PFSK-1 (cell line): ENCODE measurements around the gene VDAC1. TPM values are rescaled to one million over a fixed set of nuclear protein-coding genes. Genes with fewer than 3 reads are reported as not detected.

Source experiments
- FOXP2 ChIP-seq: optimal IDR thresholded peaks from 2 replicates; pipeline ENCODE3; 2011; ENCODE audit warnings: borderline replicate concordance, control low read depth, inconsistent platforms; ENCODE audit not compliant: insufficient read depth; ENCODE audit errors: extremely low read length, extremely low read depth
- POLR2AphosphoS5 ChIP-seq: IDR thresholded peaks from 2 replicates; pipeline ENCODE4 v1.6.1; 2012; ENCODE audit warnings: low read depth, mild to moderate bottlenecking, control low read depth, low read length, moderate library complexity
- SIN3A ChIP-seq: IDR thresholded peaks from 2 replicates; pipeline ENCODE4 v1.6.1; 2012; ENCODE audit warnings: mild to moderate bottlenecking, low read length, moderate library complexity, borderline replicate concordance; ENCODE audit not compliant: insufficient read depth
- TAF1 ChIP-seq: IDR thresholded peaks from 2 replicates; pipeline ENCODE4 v1.6.1; 2012; ENCODE audit warnings: low read length, control low read depth, borderline replicate concordance; ENCODE audit not compliant: insufficient read depth
- polyA plus RNA-seq: library from polyadenylated mRNA; unstranded; fragments of >200 nt; gene quantifications from one replicate; pipeline ENCODE4 v1.2.1, GENCODE V29; 2012; ENCODE audit warnings: low read depth, missing spikeins; ENCODE audit not compliant: insufficient read length
- TF ChIP-seq, protein P1 (sequence below), 2 experiments: IDR thresholded peaks; 2 replicates each; pipeline versions ENCODE4 v1.6.1 to v1.8.0; 2011 to 2012; ENCODE audit warnings: low read depth in 2 of 2, low read length in 2 of 2, control low read depth in 1 of 2, inconsistent platforms in 1 of 2, mild to moderate bottlenecking in 1 of 2, moderate library complexity in 1 of 2; ENCODE audit not compliant: insufficient read depth in 1 of 2

VDAC1 gene, protein sequence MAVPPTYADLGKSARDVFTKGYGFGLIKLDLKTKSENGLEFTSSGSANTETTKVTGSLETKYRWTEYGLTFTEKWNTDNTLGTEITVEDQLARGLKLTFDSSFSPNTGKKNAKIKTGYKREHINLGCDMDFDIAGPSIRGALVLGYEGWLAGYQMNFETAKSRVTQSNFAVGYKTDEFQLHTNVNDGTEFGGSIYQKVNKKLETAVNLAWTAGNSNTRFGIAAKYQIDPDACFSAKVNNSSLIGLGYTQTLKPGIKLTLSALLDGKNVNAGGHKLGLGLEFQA
- 244 TPM for polyA plus RNA-seq

DNA sequence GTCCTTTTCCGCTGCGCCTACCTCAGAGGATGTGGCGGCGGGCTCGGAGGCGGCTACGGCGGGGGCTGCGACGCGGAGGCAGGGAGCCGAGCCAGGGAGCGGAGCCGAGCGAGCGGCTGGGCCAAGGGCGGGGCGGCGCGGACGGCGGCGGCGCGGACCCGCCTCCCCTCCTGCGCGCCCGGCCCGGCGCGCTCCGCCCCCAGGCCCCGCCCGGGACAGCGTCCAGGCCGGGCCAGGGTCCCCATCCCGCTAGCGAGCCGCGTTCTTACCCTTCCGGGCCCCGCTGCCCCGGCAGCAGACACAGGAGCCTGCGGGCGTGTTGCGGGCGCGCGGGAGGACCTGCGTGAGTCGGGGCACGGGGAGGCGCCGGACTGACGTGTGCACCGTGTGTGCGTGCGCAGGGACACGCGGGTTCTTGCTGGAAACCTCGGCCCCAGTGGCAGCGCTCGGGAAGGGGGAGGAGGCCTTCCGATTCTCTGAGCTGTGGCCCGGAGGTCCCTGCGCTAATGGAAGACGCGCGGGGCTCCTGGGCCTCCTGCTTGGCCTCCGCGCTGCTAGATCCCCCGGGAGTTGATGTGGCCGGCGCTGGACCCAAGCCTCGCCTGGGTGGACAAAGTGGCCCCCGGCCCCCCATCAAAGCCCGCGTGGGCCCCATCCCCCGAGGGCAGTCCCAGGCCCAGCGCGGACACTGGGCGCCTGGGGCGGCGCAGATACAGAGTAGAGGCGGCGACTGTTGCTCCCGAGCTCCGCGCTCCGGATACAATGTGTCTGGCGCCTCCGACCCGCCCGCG, at the start of gene VDAC1:
VDAC1 (minus strand) TSS at position 350 of the 791 bp plus-strand sequence. CDS start 11,963 bp downstream, outside the sequence.
- TF ChIP-seq SIN3A = 0 out of 2 replicates have a peak, but pooled peaks have one; percentile 28
- TF ChIP-seq, protein P1, sequence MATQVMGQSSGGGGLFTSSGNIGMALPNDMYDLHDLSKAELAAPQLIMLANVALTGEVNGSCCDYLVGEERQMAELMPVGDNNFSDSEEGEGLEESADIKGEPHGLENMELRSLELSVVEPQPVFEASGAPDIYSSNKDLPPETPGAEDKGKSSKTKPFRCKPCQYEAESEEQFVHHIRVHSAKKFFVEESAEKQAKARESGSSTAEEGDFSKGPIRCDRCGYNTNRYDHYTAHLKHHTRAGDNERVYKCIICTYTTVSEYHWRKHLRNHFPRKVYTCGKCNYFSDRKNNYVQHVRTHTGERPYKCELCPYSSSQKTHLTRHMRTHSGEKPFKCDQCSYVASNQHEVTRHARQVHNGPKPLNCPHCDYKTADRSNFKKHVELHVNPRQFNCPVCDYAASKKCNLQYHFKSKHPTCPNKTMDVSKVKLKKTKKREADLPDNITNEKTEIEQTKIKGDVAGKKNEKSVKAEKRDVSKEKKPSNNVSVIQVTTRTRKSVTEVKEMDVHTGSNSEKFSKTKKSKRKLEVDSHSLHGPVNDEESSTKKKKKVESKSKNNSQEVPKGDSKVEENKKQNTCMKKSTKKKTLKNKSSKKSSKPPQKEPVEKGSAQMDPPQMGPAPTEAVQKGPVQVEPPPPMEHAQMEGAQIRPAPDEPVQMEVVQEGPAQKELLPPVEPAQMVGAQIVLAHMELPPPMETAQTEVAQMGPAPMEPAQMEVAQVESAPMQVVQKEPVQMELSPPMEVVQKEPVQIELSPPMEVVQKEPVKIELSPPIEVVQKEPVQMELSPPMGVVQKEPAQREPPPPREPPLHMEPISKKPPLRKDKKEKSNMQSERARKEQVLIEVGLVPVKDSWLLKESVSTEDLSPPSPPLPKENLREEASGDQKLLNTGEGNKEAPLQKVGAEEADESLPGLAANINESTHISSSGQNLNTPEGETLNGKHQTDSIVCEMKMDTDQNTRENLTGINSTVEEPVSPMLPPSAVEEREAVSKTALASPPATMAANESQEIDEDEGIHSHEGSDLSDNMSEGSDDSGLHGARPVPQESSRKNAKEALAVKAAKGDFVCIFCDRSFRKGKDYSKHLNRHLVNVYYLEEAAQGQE (IDR thresholded peaks at IDR 0.05; ENCODE audit: insufficient read depth in 1 of 2, low read depth in 2 of 2, low read length in 2 of 2) = 0 out of 4 replicates have a peak, but pooled peaks of 1 of the 2 experiments have one; percentile 24
- peak; percentile 75 for TF ChIP-seq POLR2AphosphoS5
- peak; percentile 64; the same call in 1 of the 2 replicates for TF ChIP-seq TAF1
- TF ChIP-seq FOXP2 = peak; percentile 27

DNA sequence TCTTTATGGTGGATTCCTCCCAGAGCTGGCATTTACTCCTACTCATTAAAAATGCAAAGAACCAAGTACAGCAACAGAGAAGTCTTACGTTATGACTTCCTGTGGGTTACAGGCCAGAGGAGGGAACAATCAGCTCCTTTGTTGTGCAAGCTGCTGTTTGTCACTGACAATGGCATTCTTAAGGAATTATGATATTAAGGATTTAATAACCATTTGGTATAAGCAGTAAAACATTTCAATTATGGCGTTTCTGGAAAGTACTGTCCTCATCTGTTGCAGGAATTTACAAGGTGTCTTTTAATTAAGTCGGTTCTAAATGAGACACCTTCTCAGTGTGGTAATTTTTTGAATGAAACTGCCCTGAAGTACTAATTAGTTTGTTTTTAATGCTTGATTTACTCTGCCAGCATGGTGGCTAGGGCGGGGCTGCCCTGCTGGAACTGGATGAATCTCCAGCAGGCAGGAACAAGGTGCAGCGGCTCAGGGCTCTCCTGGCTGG, 49.1 kb upstream of the VDAC1 start:
- TF ChIP-seq TAF1 (no peak), SIN3A (no peak), FOXP2 (no peak), POLR2AphosphoS5 (no peak)
- TF ChIP-seq, protein P1 (IDR thresholded peaks at IDR 0.05; ENCODE audit: insufficient read depth in 1 of 2, low read depth in 2 of 2, low read length in 2 of 2) = no peak

DNA sequence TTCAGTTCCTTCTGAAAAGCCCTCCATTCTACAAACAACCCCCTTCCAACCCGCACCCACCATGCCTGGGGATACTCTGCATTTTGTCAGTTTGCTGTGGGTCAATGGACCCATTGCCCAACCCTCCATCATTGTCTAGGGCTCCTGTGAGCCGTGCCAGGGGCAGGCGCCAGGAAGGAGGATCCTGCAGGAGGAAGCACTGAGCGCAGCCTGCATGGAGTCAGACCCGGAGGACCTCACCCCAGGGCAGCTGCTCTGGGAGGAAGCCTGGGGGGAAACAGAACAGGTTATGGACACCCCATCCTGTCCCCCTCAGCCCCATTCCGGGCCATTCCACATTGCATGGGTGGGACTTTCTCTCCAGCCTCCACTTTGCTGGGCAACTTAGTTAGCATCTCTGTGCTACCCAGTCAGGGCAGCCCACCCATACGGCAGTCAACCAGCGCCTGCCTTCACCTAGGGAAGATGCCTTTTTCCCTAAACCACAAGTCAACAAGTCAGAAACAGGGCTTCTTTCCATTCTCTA, 48.6 kb upstream of the VDAC1 start:
- TF ChIP-seq SIN3A = no peak
- TF ChIP-seq FOXP2 = no peak
- no peak for TF ChIP-seq POLR2AphosphoS5
- TF ChIP-seq, protein P1 (IDR thresholded peaks at IDR 0.05; ENCODE audit: insufficient read depth in 1 of 2, low read depth in 2 of 2, low read length in 2 of 2) = no peak

DNA sequence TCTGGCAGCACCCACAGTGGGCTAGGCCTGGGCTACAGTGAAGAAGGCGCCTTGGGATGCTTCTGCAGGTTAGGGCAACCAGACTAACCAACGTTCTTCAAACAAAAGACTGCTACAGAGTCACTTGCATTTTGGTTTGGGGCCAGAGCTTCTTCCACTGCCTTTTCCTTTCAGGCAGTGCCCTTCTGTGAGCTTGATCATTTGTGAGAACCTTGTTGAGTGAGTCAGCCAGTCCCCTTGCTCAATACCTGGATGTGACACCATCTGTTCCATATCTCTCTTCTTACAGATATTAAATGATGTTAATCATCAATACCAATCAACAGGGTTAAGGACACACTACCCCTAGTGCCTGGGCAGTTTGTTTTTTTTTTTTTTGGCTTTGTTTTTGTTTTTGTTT, 46.5 kb upstream of the VDAC1 start:
- TF ChIP-seq FOXP2 (no peak), TAF1 (no peak), POLR2AphosphoS5 (no peak), SIN3A (no peak)
- TF ChIP-seq, protein P1 (IDR thresholded peaks at IDR 0.05; ENCODE audit: insufficient read depth in 1 of 2, low read depth in 2 of 2, low read length in 2 of 2) = no peak
